Adrenal gland (tissue), 5 donors: ENCODE results near the gene LZTR1.

Experiments used
- CTCF ChIP-seq, 6 experiments: fragments of 450-650 bp in 4 of 6; fragments of 200-600 bp in 2 of 6; sonication (generic) in 1 of 6; IDR thresholded peaks; 1 replicate in 5 of 6; 2 replicates in 1 of 6; pipeline versions ENCODE4 v1.5.1 to v1.8.0; 2016 to 2021; ENCODE audit warnings: antibody characterized with exemption in 6 of 6, mild to moderate bottlenecking in 2 of 6, moderate library complexity in 1 of 6
- POLR2A ChIP-seq, 2 donors: fragments of 450-650 bp; IDR thresholded peaks; one replicate each; pipeline ENCODE4 v1.6.1; 2017; ENCODE audit warnings: antibody characterized with exemption in 2 of 2, mild to moderate bottlenecking in 2 of 2, moderate library complexity in 1 of 2
- donor health status: DM: no; HTN: no; CAD: no.

DNA sequence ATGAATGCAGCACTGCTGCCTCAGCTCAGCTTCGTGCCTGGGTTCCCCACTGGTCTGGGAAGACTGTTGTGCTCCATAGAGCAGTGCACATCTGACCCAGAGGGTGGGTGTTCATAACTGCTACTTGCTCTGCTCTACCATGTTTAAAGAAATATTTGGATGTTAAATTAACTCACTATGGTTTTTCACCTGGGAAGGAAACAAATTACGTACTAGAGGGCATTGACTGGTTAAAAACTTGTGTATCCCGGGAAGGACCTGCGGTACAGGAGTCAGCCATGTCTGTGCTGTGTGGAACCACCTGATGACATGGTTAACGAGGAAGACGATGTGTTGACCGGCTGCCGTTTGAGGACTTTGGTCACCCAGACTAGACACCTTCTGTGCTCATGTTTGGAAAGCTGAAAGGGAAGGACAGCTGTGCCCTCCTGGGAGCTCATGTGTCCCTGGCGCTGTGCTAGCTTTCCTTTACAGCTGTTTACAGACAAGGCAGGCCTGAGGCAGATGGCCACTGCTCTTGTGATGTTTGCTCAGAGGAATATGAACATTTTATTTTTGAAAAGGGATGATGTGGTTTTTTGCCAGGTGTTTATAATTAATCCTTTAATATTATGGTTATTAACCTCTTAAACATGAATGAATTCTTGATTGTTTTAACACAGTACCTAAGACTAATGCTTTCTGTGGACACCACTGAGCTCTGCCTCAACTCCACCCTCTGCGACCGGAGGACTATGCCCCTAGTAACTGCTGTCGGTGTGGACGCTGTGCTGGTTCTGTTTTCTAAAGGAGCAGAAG is 29.4 kb upstream of the LZTR1 start:
- TF ChIP-seq CTCF (IDR thresholded peaks at IDR 0.05) (no peak), POLR2A (IDR thresholded peaks at IDR 0.05) (no peak)
